ENCODE measurements around the gene FCHO1.

DNA sequence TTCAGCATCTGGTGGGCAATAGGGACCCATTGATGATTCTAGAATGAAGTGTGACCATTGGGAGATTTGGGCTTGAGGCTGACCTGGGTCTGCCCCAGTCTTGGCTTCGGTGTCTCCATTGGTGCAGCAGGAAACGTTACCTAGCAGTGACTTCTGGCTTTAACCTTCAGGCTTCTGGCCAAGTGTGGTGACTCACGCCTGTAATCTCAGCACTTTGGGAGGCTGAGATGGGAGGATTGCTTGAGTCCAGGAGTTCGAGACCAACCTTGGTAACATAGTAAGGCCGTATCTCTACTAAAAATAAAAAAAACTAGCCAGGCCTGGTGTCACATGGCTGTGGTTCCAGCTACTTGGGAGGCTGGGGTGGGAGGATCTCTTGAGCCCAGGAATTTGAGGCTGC, 7.2 kb downstream of the FCHO1 start:
- TF ChIP-seq GATA3 (IDR thresholded peaks at IDR 0.05; ENCODE audit: low read depth, low read length) (no peak), GATA2 (IDR thresholded peaks at IDR 0.05; ENCODE audit: low read depth, low read length) (no peak)

Data from SH-SY5Y (cell line).